Ovary (tissue), 9 donors: Measurements from ENCODE around the gene DYNLT4. TPM values are rescaled to one million over a fixed set of nuclear protein-coding genes. Genes with fewer than 3 reads are reported as not detected.
A peak's percentile ranks its signal among the peaks of the same experiment; 100 is the strongest.
"Not testable (repeated sequence)": the region's sequence is repeated elsewhere in the genome, so short reads cannot be mapped to it uniquely, and the experiment has no call there.

ENCODE experiments used
- DNase-seq, 5 donors: peaks; one replicate each; pipeline ENCODE4 v3.0.0-alpha.2; 2019 to 2020
- H3K27ac ChIP-seq, 2 donors: fragments of 200-600 bp; one replicate each; pipeline versions ENCODE4 v1.5.1 to v1.8.0; 2019 to 2022
- H3K27me3 ChIP-seq: fragments of 200-600 bp; one replicate; pipeline ENCODE4 v1.8.0; 2022
- H3K36me3 ChIP-seq: fragments of 200-600 bp; sonication (generic); one replicate; pipeline ENCODE4 v1.5.1; 2019
- H3K4me1 ChIP-seq: one replicate; pipeline ENCODE4 v1.8.1; 2013; ENCODE audit warnings: mild to moderate bottlenecking, moderate library complexity; ENCODE audit not compliant: insufficient read depth
- H3K4me3 ChIP-seq: fragments of 200-600 bp; sonication (generic); one replicate; pipeline ENCODE4 v1.5.1; 2017
- H3K9me3 ChIP-seq, 2 donors: fragments of 200-600 bp in 1 of 2; sonication (generic) in 1 of 2; one replicate each; pipeline versions ENCODE4 v1.5.1 to v1.8.1; 2013 to 2019; ENCODE audit warnings: mild to moderate bottlenecking in 1 of 2, moderate library complexity in 1 of 2
- EP300 ChIP-seq: sonication (generic); formaldehyde crosslinking; IDR thresholded peaks from one replicate; pipeline ENCODE4 v1.6.1; 2017; ENCODE audit warnings: antibody characterized with exemption
- POLR2A ChIP-seq: fragments of 450-650 bp; IDR thresholded peaks from one replicate; pipeline ENCODE4 v1.6.1; 2017; ENCODE audit warnings: antibody characterized with exemption, mild to moderate bottlenecking, moderate library complexity
- WGBS, 3 donors: extraction: QIAGEN DNeasy Blood & Tissue Kit in 1 of 3; methylation state at CpG; one replicate each; pipeline versions ENCODE4 v1.1.5 to v1.1.7; 2013 to 2017; 5-methylcytosine and 5-hydroxymethylcytosine counted together
- intact Hi-C, 4 donors: fragments of 100-400 bp; cut with DNase I; formaldehyde crosslinking; loops; one replicate each; pipeline versions ENCODE4 v1.11.0 to v1.15.1; 2022 to 2023
- polyA plus RNA-seq, 2 donors: library from polyadenylated mRNA; stranded (reverse); fragments of 200-250 nt in 1 of 2; fragments of 350-450 nt in 1 of 2; fragmentation: Illumina TruSeq in 1 of 2; extraction: RNeasy Lipid Tissue Mini Kit (QIAGEN cat#74804) in 1 of 2; gene quantifications; one replicate each; pipeline ENCODE4 v1.2.3, GENCODE V29; 2013 to 2014
- total RNA-seq, 7 donors: library from RNA; depleted of rRNA in 2 of 7; stranded (reverse); fragments of >200 nt in 2 of 7; fragmentation: NEBNext Ultra II Directional in 3 of 7; extraction: Animal tissue kit (Norgen Biotek cat#: 25700) in 3 of 7; gene quantifications; one replicate each; pipeline versions ENCODE4 v1.1.0 to v1.2.4, GENCODE V29; 2016 to 2023
- TF ChIP-seq, protein P1 (sequence below), 3 donors: fragments of 450-650 bp in 2 of 3; fragments of 200-600 bp in 1 of 3; IDR thresholded peaks; one replicate each; pipeline versions ENCODE4 v1.5.1 to v1.8.0; 2016 to 2022; ENCODE audit warnings: antibody characterized with exemption in 3 of 3, mild to moderate bottlenecking in 1 of 3
- donor health status: DM: no; HTN: no; CAD: no; lungs with moderate emphysema.
- donor health status: DM: no; HTN: no; CAD: no.
- donor health status: Bipolar disorder and iron deficiency.
- donor health status: DM: yes; HTN: yes; CAD: no.
- donor health status: DM: no; HTN: no; CAD: no.
- donor health status: DM: yes; HTN: yes; CAD: no.

The DYNLT4 gene
- total and polyA plus RNA-seq, 9 donors: 0.22 to 23.7 (median 0.74) TPM; not detected in 1

- Histone ChIP-seq H3K36me3 (no peaks in the 10 kb centered on the region), H3K4me1 (peaks cover 43% of the 10 kb centered on the region), H3K27me3 (no peaks in the 10 kb centered on the region), H3K27ac (peak overlapping the region in 1 of 2 donors; percentile 39), H3K4me3 (no peak overlapping the region), H3K9me3 (no peaks in the 10 kb centered on the region)
- intact Hi-C loops: no loop called here
- WGBS, 3 donors: 70 to 79% (median 71%) methylated on average over 8 of the region's 8 CpGs
- TF ChIP-seq, protein P1, sequence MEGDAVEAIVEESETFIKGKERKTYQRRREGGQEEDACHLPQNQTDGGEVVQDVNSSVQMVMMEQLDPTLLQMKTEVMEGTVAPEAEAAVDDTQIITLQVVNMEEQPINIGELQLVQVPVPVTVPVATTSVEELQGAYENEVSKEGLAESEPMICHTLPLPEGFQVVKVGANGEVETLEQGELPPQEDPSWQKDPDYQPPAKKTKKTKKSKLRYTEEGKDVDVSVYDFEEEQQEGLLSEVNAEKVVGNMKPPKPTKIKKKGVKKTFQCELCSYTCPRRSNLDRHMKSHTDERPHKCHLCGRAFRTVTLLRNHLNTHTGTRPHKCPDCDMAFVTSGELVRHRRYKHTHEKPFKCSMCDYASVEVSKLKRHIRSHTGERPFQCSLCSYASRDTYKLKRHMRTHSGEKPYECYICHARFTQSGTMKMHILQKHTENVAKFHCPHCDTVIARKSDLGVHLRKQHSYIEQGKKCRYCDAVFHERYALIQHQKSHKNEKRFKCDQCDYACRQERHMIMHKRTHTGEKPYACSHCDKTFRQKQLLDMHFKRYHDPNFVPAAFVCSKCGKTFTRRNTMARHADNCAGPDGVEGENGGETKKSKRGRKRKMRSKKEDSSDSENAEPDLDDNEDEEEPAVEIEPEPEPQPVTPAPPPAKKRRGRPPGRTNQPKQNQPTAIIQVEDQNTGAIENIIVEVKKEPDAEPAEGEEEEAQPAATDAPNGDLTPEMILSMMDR (IDR thresholded peaks at IDR 0.05): no peak
- TF ChIP-seq EP300: no peak
- TF ChIP-seq POLR2A: no peak
- peak in 3 of 5 donors; percentile 10 to 23 (median 15) for DNase-seq
Observed at GRCh38 chr1:44811234-44811633, 4.1 kb upstream of the DYNLT4 start.

DNA sequence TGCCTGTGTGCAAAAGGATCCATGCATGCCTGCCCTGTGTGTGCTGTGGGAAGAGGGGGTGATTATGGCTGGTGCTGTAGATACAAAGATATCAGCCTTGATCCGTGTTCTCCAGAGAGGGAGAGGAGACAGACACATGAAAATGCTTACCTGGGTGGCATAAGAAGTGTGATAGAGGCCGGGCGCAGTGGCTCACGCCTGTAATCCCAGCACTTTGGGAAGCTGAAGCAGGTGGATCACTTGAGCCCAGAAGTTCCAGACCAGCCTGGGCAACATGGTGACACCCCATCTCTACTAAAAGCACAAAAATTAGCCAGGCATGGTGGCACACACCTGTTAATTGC lies 3.6 kb upstream of the DYNLT4 start:
- H3K36me3 ChIP-seq, intact Hi-C loops, H3K4me3 ChIP-seq, H3K9me3 ChIP-seq, H3K27me3 ChIP-seq: not testable (repeated sequence)
- peak in 2 of 5 donors; percentile 15 to 31 for DNase-seq
- Histone ChIP-seq H3K27ac (peak overlapping the region in 1 of 2 donors; percentile 100), H3K4me1 (peaks cover 46% of the 10 kb centered on the region)
- WGBS, 3 donors: 83 to 91% (median 88%) methylated on average over 4 of the region's 4 CpGs

GRCh38 chr1:44810101-44810761 lies 3.1 kb upstream of the DYNLT4 start:
- WGBS, 3 donors: 43 to 55% (median 45%) methylated on average over 11 to 12 of the region's 12 CpGs
- TF ChIP-seq EP300 (no peak), POLR2A (no peak)
- TF ChIP-seq, protein P1 (IDR thresholded peaks at IDR 0.05): no peak
- peaks cover 46% of the 10 kb centered on the region for H3K4me1 ChIP-seq
- no peaks in the 10 kb centered on the region for H3K9me3 ChIP-seq
- intact Hi-C loops: no loop called here
- H3K36me3 ChIP-seq: no peaks in the 10 kb centered on the region
- H3K27me3 ChIP-seq: no peaks in the 10 kb centered on the region
- peak overlapping the region; percentile 19 for H3K4me3 ChIP-seq
- peak overlapping the region; percentile 99 to 100 for H3K27ac ChIP-seq
- peak in 4 of 5 donors; percentile 57 to 75 (median 68) for DNase-seq

DNA sequence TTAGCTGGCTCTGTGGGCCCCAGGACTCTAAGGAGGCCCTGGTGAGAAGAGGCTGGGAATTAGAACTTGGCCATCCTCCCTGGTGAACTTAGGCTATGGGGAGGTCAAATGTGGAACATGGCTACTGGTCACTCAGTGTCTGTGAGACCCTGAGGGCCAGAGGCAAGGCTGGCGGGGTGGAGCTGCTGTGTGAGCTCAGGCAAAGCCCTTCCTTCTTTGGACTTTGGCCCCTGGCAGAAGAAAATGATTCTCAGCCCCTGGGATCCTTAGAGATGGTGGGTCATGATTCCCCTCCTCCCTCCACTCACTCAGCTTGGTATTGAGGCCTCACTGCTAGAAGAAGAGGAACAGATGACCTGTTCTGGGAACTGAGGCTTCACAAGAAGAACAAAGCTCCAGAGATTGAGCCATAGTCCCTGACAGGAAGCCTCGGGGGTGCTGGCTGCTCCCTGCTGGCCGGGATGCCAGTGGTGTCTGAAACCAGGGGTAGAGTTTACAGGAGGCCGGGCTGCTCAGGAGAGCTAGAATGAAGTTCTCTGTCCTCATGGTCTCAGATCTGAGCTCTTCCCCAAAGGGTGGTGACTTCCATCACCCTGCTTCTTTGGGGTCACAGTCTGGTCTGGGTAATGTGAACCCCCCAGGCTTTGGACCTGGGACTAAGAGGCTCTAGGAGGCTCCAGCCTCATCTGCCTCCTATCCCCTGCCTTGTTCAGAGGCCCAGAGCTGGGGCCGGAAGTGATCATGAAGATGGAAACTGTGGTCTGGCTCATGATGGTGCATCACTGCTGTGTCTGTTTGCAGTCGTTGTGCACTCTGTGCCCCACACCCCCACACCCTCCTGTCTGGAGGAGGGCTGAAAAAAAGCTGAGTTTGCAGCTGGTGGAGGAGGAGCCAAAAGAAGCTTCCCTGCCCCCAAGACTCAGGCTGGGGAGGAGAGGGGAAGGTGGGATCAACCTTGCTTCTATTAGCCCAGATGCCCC lies 2.1 kb upstream of the DYNLT4 start:
- Histone ChIP-seq H3K27ac (peak overlapping the region; percentile 99 to 100), H3K4me1 (peaks cover 46% of the 10 kb centered on the region), H3K4me3 (peak overlapping the region; percentile 25), H3K36me3 (no peaks in the 10 kb centered on the region), H3K27me3 (no peaks in the 10 kb centered on the region), H3K9me3 (no peaks in the 10 kb centered on the region)
- WGBS, 3 donors: 16 to 23% (median 19%) methylated on average over 6 of the region's 6 CpGs
- peak; percentile 57 to 70 (median 67) for DNase-seq
- TF ChIP-seq POLR2A (no peak), EP300 (peak; percentile 23)
- intact Hi-C loops: loop anchor here in 1 of 4 donors (10.0 kb wide), 1 partner anchor 496 kb away; no protein-coding TSS in a partner anchor

DNA sequence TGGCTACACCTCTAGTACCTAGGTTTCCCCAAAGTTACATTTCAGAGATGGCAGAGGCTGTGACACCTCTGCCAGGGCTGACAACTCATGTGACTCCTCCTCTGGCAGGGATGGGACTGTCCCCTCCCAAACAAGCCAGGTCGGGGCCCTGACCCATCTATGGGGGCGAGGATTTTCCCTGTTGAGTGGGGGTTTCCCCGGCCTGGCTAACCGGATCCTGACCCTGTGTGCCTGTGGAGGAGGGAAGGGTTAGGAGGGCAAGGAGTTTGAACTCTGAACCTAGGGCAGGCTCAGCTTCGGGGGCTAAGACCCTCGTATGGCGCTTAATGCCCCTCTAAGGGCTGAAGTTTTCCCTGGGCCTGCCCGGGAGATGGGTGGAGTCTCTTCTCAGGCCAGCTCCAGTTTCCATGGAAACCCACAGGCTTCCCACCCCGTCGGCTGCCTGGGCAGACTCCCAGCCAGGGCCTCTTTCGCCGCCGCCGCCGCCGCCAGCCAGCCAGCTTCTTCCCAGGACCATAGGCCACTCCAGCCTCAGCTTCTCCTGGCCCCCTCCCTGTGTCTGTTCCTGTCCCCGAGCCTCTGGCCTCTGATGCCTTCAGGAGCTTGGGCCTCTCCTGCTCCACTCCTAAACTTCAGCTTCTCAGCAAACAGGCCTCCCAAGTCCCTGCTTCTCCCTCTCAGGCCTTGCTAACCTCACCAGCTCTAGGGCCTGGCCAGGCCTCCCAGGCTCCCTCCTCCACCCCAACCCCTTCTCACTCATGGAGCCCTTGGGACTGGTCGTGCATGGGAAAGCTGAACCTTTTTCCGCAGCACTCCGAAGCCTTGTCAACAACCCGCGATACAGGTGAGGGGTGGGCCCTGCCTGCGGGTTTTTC lies 1.1 kb upstream of the DYNLT4 start, which contains the start of gene BTBD19:
BTBD19 (plus strand) TSS at position 461 of the 875 bp plus-strand sequence; CDS start at position 759, 298 bp downstream.
- no peaks in the 10 kb centered on the region for H3K27me3 ChIP-seq
- no peaks in the 10 kb centered on the region for H3K9me3 ChIP-seq
- peak within 1 kb of the TSS; percentile 99 to 100 for H3K27ac ChIP-seq
- DNase-seq: peak; percentile 91 to 93 (median 93)
- peak within 1 kb of the TSS; percentile 25 for H3K4me3 ChIP-seq
- peak; percentile 77 for TF ChIP-seq POLR2A
- TF ChIP-seq, protein P1 (IDR thresholded peaks at IDR 0.05): no peak
- 5 to 7% (median 7%) methylated on average over 23 of the region's 23 CpGs for WGBS, 3 donors
- no peaks in the 10 kb centered on the region for H3K36me3 ChIP-seq
- H3K4me1 ChIP-seq: peaks cover 43% of the 10 kb centered on the region
- intact Hi-C loops: loop anchor here in 1 of 4 donors (10.0 kb wide), 1 partner anchor 497 kb away; no protein-coding TSS in a partner anchor
